GM21576 (cell line): ENCODE data around the gene GPD1.
"Not testable (repeated sequence)": the region's sequence is repeated elsewhere in the genome, so short reads cannot be mapped to it uniquely, and the experiment has no call there.

Source experiments
- ATAC-seq: cut with Tn5 transposase; IDR thresholded peaks from one replicate; pipeline ENCODE4 v1.9.1; 2021; ENCODE audit warnings: mild to moderate bottlenecking, moderate library complexity; ENCODE audit not compliant: unreplicated experiment

The GPD1 gene

GRCh38 chr12:50120521-50120920 is 16.7 kb downstream of the GPD1 start:
- no peak for ATAC-seq

DNA sequence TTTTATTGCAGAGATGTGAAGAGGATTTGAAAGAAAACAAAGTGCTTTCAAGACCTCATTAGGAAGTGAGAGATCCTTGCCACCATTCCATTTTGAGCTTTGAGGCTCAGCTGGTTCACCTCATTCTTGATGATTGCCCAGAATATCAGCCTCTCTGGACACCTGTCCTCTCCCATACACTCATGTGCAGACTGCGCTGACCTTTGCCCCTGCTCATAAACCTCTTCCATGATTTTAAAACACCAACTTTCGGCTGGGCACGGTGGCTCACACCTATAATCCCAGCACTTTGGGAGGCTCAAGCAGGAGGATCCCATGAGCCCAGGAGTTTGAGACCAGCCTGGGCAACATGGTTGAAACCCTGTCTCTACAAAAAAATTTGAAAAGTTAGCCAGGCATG is 17.1 kb downstream of the GPD1 start:
- ATAC-seq = no peak

DNA sequence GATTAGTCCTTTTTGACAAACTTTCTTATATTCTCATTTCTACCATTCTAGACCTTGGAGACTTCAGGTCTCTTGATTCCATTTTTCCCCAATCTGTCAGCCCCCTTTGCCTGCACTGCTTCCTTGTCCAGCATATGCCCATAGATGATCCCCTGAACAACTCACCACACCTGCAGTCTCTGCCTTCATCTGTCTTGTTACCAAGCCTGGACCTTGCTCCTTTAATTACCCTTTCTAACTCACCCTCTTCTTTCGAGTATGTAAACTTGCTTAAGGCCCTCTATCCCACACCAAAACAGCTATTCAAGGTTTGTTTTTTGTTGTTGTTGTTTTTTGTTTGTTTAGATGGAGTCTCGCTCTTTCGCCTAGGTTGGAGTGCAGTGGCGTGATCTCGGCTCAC is 17.8 kb downstream of the GPD1 start:
- ATAC-seq = no peak

- ATAC-seq = no peak
These were observed 19.4 kb downstream of the GPD1 start for GRCh38 chr12:50123203-50123602.

DNA sequence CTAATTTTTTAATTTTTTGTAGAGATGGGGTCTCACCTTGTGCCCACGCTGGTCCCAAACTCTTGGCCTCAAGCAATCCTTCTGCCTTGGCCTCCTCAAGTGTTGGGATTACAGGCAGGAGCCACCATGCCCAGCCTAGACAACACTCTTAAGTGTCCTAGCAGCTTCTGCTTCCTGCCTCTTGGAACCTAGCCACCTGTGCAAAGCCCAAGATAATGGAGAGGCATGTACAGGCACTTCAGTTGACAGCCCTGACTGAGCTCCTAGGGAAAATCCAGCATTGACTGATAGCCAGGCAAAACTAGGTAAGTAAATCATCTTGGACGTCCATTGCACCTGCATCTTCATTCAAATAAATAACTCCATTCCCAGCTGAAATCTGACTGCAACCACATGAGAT is 23.7 kb downstream of the GPD1 start:
- ATAC-seq = no peak

DNA sequence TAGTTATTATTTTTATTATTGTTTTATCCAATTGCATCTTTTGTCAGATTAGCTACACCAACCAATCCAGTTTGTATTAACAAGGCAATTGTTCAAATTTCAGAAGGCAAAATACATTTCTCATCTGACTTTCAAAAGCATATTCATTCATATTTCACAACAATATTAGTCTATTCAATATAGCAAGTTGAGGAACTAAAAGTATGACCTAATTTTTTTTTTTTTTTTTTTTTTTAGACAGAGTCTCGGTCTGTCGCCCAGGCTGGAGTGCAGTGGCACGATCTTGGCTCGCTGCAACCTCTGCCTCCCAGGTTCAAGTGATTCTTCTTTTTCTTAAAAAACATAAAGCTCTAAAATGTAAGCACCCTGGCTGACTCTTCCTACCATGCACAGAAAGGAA is 25.5 kb downstream of the GPD1 start:
- ATAC-seq = no peak

DNA sequence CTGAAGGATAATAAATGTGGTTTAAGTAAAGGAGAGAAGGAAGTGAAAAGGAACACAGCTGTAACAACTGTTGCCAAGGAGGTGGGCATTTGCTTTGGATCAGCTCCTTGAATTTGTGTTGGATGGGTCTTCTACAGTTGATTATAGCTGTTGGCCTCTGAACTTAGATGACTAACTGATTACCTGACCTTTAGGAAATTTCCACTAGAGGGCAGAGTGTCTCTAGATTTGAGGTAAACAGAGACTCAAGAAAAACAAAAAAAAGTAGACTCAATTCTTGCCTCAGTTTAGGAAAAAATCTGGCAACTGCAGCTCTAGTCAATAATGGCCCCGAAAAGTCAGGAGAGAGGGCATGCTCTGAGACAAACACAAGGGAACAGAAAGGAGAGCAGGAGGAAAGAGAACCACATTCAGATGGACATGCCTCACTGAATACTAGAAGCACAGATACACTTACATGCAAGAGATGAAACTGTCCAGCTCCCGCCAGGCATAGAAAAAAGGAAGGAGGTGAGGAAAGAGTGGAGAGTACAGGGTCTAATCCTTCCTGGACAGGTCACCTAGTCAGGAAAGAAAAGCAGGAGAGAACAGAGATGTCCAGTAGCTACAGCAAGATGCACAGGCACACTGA is 28.8 kb downstream of the GPD1 start:
- no peak for ATAC-seq

DNA sequence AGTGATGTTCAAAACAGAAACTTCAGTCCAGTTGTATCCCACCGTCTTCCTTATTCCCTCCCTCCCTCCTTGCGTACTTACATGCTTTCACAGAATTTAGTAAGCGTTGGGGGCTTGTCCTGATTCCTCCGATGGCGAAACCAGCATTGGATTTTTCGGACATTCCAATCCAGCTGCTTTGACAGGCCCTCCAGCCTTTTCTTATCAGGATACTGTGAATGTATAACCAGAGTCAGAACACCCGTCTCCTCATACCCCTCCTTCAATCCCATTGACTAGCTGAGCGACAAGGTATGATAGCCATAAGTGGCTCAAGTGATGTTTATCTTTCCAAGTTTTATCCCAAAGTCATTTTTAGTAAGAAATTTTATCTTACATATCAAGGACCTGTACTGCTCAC is 39.2 kb downstream of the GPD1 start:
- ATAC-seq = no peak

- ATAC-seq = no peak
These were observed 41.6 kb downstream of the GPD1 start for GRCh38 chr12:50145439-50145838.

GRCh38 chr12:50147281-50147680 is 43.5 kb downstream of the GPD1 start:
- ATAC-seq = no peak

DNA sequence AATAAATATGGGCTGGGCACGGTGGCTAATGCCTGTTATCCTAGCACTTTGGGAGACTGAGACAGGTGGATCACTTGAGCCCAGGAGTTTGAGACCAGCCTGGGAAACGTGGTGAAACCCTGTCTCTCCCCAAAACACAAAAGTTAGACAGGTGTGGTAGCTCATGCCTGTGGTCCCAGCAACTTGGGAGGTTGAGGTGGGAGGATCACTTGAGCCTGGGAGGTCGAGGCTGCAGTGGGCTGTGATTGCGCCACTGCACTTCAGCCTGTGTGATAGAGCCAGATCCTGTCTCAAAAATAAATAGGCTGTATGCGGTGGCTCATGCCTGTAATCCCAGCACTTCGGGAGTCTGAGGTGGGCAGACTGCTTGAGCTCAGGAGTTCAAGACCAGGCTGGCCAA is 44.2 kb downstream of the GPD1 start:
- ATAC-seq = not testable (repeated sequence)

DNA sequence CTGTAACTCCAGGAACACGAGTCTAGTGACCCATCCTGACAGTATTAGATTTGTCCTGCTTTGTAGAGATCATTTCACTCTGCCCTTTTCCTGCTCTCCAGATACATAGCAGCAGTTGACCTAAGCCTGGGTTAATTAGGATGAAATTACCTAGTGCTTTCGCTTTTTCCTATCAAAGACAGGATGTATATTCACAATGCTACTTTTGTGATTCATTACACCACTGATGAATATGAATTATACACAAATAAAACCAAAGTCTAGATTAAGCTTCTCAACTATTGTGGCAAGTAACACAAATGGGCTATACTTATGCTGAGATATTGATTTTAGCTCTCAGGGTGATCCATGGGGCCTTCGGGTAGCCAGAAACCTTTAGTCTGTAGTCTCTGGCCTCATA is 45.5 kb downstream of the GPD1 start:
- no peak for ATAC-seq

DNA sequence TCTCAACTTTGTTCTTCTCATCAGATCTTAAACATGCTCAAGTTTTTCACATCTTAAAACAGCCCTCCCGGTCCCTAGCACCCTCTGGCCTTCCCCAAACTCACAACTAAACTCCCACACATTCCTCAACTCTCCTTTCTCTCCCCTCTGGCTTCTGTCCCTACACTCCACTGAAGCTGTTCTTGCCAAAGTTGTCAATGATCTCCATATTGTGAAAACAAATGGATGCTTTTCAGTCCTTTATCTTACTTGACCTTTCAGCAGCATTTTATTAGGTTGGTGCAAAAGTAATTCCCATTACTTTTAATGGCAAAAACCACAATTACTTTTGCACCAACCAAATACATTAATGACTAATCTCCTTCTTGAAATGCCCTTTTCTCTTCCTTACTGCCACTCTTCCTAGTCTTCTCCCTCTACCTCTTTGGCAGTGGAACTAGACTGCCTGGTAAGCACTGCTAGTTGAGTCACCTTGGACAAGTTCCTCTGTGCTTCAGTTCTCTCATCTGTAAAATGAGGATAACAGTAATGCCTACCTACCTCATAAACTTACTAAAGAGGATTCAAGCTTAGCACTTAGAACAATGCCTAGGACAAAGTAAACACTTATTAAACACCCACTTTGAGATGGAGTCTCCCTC is 47.4 kb downstream of the GPD1 start:
- no peak for ATAC-seq

DNA sequence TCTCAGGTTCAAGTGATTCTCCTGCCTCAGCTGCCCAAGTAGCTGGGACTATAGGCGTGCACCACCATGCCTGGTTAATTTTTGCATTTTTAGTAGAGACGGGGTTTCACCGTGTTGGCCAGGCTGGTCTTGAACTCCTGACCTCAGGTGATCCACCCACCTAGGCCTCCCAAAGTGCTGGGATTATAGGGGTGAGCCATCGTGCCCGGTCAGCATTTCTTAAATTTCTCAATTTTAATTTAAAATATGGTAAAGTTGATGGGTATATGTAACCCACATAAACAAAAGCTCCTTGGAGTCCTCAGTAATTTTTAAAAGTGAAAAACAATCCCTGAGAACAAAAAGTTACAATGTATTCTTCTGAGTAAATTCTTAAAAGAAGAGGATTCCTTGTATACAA is 51.1 kb downstream of the GPD1 start:
- not testable (repeated sequence) for ATAC-seq

- ATAC-seq = no peak
These were observed 52.8 kb downstream of the GPD1 start for GRCh38 chr12:50156641-50157040.

DNA sequence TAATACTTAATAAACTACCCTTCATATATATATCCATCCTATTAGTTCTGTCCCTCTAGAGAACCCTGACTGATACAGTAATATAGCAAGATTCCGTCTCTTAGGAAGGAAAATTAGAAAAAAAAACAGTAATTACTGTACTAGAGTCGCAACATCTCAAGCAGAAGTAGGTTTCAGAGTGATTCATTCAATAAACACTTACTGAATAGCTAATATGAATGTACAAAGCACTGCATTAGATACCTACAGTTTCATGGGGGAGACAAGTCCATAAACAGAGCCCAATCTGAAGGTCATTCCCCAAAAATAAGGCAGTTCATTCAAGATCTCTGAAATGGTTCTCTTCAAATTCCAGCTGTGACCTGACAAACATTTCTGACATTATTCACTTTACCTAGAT is 53.5 kb downstream of the GPD1 start:
- ATAC-seq = no peak

DNA sequence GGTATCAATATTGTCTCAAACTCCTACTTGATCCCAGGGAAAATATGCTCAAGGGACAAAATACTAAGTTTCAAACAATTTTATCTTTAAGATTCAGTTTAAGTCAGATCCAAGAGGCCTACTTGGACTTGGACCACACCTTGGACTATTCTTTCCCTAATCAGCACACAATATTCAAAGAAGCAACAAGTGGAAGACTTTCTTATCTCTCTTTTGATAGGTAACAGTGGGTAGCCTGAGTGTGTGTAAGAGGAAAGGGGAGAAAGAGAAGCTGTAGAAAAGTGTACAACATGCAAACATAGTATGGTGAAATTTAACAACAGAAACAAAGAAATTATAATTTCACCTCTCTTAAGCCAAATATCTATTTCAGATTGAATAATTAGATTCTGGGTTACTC is 56.8 kb downstream of the GPD1 start:
- ATAC-seq = no peak
